PC-9 (cell line): Measurements from ENCODE around the gene SH3RF3.

Source experiments
- CTCF ChIP-seq: fragments of 200-600 bp; sonication (generic); conservative IDR thresholded peaks from 2 replicates; pipeline ENCODE4 v1.6.1; 2017; ENCODE audit warnings: mixed run types, antibody characterized with exemption, mild to moderate bottlenecking, moderate library complexity
- EZH2 ChIP-seq: fragments of 200-600 bp; sonication (generic); IDR thresholded peaks from 2 replicates; pipeline ENCODE4 v1.8.0; 2017; ENCODE audit warnings: antibody characterized with exemption, low read depth

DNA sequence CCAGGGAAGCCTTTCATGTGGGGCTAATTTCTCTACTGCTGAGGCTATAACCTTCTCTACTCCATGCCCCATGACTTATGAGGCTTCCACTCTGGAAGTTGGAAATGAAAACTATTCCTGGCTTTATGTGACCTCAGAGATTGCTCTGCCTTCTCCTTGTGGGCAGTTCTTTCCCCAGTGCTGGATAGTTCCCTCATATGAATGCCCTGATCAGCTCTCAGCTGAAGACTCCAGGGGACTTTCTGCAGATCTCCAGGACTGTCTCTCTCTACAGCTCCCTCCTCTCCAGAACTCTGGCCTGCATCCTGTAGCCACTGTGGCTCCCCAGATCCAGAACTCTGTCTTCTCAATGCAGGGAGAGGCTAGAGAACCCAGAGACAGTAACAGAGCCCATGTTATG, 249.7 kb downstream of the SH3RF3 start:
- TF ChIP-seq CTCF (no peak), EZH2 (no peak)
